ENCODE results near the gene MYLK2.
"Not testable (repeated sequence)": the region's sequence is repeated elsewhere in the genome, so short reads cannot be mapped to it uniquely, and the experiment has no call there.

The MYLK2 gene

DNA sequence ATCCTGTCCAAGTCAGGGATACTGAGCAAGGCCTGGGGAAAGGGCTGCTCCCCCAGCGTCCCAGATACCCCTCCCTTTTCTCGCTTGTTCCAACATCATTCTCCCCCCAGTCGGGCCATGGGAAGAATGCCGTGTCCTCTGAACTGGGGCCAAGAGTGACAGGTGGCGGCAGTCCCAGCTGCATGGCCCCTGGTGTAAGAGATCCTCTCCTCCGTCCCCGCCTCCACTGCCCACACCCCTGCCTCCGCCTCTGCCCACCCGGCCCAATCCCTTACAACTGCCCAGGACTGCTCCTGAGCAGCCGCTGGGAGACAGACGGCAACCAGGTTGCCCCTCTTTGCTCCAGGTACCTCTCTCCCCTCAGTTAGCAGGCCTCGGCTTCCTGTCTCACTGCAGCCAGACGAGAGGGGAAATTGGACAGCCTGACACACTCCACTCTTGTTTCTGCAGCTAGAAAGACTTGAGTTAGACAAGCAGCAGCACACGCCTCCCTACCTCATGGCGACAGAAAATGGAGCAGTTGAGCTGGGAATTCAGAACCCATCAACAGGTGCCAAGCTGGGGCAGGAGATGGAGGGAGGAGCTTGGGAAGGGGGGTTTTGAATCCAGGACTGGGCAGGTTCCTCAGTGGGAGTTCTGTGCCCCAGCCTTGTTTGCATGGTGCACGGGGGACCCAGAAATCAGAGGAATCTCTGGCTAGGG lies at the start of gene MYLK2:
Gene MYLK2 (plus strand): TSS at position 274 of the 702 bp plus-strand sequence. CDS start 225 bp downstream, at position 499.
- DNase-seq = no peak

DNA sequence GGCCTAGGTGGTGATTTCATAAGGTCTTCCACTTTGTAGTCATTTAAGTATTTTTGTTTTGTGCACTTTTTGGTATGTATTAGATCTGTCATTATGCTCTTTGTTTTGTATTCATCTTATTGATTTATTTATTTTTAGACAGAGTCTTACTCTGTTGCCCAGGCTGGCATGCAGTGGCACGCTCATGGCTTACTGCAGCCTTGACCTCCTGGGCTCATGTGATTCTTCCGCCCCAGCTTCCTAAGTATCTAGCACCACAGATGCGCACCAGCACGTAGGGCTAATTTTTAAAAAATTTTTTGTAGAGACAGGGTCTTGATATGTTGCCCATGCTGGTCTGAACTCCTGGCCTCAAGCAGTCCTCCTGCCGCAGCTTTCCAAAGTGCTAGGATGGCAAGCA lies 49.5 kb upstream of the MYLK2 start:
- no peak for DNase-seq

DNA sequence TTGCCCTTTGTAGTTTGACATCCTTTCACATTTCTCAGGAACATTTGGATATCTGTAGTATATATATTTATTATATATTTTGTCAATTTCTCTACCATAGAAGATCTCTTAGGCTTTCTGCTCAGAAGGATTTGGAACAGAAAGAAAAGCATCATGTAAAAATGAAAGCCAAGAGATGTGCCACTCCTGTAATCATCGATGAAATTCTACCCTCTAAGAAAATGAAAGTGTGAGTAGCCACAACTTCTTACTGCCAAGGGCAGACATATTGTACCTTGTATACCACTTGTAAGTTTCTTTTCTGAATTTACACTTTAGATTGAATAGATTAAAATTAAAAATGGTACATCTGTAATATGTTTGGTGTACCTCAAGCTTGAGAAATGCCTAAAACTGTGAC lies 48.9 kb upstream of the MYLK2 start:
- DNase-seq = no peak

- DNase-seq = no peak
Observed at GRCh38 chr20:31774408-31774807, 44.7 kb upstream of the MYLK2 start.

DNA sequence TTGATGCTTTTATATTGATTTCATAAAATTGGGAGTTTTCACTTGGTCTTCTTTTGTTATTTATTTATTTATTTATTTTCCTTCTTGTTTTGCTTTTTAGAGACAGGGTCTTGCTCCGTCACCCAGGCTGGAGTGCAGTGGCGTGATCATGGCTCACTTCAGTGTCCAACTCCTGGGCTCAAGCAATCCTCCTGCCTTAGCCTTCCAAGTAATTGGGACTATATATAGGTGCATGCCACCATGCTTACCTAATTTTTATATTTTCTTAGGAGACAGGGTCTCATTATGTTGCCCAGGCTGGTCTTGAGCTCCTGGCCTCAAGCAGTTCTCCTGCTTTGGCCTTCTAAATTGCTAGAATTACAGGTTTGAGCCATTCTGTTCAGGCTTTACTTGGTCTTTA lies 38.3 kb upstream of the MYLK2 start:
- DNase-seq = no peak

GRCh38 chr20:31781945-31782344 lies 37.2 kb upstream of the MYLK2 start:
- DNase-seq = peak; percentile 8

- no peak for DNase-seq
Observed at GRCh38 chr20:31784354-31785044, 34.7 kb upstream of the MYLK2 start.

GRCh38 chr20:31785089-31785488 lies 34.1 kb upstream of the MYLK2 start:
- DNase-seq = no peak

GRCh38 chr20:31788578-31788977 lies 30.6 kb upstream of the MYLK2 start:
- DNase-seq = peak; percentile 11

DNA sequence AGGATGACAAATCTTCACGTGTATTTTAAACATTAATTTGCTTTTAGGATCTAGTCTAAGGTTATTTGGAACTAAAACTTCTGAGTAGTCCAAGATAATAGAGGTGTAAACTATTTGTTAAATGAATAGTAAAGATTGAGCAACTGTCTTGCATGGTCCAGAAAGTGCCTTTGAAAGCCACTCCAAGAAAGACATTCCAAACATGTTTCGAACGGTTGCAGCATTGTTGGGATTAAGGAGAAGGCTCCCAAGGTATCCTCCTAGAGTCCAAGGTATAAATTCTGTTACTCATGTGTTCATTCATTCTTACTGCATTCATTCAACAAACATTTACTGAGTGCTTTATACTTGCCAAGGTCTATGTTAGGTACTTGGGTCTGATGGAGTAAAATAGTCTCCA lies 28.8 kb upstream of the MYLK2 start:
- DNase-seq = peak; percentile 61

DNA sequence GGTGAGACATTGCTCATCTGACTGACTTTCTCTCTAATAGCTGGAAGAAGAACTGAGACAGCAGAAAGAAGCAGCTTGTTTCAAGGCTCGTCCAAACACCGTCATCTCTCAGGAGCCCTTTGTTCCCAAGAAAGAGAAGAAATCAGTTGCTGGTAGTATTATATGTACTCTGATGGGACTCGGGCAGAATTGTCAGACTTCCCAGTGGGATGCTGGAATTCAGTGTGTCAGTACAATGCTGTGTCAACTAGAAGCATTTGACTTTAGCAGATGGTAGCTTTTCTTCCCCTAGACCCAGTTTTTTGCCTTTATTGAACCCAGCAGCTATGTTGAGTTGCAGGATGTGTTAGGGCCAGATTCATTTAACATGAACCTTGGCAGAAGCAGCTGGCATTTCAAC lies 21.8 kb upstream of the MYLK2 start:
- no peak for DNase-seq

GRCh38 chr20:31801508-31801907 lies 17.6 kb upstream of the MYLK2 start:
- no peak for DNase-seq

DNA sequence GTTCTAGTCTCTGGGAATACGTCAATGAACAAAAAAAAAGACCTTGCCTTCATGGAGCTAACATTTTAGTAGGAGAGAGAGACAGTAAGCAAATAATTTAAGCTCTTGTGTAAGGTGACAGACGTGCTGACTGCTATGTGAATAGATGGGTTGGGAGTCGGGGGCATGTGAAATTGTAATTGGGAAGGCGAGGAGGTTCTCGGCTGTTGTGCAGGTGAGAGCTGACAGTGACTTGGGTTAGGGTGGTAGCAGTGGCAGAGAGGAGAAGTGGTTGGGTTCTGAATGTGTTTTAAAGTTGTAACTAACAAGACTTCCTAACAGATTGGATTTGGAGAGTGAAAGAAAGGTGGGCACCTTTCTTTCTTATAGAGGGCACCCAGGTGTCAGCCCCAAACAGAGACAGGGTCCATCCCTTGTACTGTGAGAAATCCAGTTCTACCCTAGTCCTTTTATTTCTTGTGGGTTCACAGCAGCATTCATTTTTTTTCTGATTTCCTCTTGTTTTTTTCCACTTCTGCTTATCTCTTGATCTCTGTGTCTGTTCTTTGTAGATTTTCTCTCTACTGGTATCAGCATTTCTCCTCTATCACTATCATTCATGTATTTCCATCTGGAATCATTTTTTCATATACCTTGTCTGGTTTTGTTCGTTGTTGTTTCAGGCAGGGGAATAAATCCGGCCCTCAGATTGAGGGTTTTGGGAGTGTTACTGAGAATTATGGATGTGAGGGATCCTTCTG lies 15.4 kb upstream of the MYLK2 start:
- DNase-seq = no peak

DNA sequence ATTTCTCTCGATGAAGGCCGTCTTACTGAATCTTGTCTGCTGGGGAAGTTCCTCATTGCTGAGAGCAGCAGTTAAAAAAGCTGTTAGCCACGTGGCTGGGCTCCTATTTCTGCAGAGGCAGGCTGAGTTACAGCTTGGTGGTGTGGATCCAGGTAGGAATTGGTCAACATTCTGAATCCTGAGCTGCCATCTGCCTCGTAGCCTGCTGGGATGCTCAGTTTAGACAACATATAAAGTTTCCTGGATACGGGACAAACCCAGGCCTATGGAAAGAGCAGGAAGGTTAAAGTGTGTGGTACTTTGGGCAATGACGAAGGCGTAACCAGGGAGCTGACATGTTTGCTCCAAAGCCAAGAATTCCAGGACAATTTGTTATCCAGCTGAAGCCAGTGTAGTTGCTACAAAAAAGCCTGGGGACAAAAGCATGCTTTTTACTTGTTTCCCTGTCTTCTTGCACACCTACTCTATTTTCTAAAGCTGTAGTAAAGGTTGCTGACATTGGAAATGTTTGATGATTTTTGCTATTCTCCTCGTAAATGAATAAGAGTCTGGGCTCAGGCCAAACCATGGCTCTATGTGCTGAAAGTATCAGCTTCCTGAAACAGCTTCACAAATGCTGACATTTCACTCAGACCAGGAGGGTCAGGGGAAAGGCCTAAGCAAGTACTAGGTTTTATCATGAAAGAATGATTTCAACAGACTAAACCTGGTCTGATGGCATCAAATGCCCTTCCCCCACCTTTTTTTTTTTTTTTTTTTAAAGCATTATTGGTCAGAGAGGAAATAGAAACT lies 12.4 kb upstream of the MYLK2 start:
- DNase-seq = peak; percentile 3

GRCh38 chr20:31808481-31808880 lies 10.7 kb upstream of the MYLK2 start:
- no peak for DNase-seq

GRCh38 chr20:31809661-31810060 lies 9.5 kb upstream of the MYLK2 start:
- DNase-seq = no peak

DNA sequence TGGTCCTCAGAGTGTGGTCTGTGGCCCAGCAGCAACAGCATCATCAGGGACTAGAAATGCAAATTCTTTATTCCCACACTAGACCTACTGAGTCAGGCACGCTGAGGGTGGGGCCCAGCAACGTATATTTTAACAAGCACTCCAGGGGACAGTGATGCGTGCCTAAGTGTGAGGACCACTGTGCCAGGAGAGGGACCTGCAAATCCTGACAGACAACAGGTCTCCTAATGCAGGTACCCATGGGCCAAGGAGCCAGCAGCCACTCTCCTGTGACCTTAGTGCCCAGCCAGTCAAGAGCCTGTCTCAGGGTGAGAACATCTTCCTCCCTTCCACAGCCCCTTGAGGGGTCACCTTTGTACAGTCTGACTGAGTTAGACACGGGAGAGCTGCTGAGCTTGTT lies 8.0 kb upstream of the MYLK2 start:
- DNase-seq = no peak

DNA sequence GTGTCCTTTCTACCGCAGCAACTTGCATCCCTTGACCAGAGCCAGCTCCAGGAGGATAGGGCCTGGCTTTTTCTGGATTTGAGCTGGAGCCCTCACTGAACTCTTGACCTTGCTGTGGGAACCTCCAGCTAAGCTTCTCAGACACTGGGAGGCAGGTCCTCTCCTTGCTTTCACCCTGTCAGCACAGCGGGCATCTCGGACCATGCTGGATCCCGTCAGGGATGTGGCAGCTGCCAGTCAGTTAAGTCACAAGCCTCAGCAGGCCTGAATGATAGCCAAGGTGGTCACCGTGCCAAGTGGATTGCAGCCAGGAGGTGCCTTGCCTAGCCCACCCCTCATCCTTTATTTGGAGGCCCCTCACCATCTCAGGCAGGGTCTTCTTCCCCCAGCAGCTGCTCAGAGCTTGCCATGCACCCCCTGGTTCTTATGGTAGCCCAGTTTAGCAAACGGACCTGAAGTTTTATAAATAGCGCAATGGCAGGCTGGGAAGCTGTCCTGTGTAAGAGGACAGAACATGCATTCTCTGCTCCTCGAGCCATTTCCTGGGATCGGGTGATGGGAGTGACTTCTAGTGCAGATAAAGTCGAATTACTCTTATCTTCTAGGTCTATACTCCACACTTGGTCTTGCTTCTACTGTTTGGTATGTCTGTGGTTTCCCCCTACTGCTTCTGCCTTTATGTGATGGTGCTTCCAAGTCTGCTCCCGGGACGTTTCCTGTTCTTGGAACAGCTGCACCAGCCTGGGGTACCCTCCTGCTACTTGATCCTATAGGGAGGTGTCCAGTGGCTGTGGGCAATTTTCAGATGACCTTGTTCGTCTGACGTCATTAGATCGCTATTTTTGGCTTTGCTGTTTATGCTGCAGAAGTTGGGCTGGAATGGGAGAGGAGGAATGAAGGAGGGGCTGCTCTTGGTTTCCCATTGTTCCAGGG lies 7.1 kb upstream of the MYLK2 start:
- DNase-seq = peak; percentile 61

DNA sequence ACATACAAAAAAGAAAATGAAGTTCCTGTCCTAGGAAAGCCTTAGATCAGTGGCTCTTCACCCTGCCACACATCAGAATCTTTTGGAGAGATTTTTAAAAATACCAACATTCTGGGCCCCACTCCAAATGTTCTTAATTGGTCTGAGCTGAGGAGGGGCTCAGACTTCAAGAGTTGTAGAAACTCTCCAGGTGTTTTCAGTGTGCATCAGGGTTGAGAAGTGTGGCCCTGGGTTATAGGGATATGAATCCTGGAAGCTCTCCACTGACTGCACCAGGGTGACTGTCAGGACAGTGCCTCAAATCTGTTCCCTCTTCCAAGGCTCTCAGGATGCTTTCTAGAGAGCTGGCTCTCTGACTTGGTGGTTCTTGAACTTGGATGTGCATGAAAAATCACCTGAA lies 5.5 kb upstream of the MYLK2 start:
- no peak for DNase-seq

DNA sequence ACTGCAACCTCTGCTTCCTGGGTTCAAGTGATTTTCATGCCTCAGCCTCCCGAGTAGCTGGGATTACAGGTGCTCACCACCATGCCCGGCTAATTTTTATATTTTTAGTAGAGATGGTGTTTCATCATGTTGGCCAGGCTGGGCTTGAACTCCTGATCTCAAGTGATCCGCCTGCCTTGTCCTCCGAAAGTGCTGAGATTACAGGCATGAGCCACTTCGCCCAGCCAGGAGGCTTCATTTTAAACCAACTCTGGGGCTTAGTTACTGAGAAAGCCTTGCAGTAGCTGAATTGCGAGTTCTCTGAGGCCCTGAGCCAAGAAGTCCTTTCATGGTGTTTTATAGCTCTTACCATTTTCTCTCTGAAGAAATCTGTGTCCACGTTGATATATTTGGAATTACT lies 5.0 kb upstream of the MYLK2 start:
- not testable (repeated sequence) for DNase-seq

- DNase-seq = no peak
Observed at GRCh38 chr20:31815408-31816188, 3.6 kb upstream of the MYLK2 start.
